Nephron (organoid): ENCODE data around the gene ADGRD1.
A peak's percentile ranks its signal among the peaks of the same experiment; 100 is the strongest.

Experiments used
- H3K27ac Mint-ChIP-seq, 3 experiments: 2 replicates each; pipeline ENCODE4 v1.8.0; 2020; ENCODE audit warnings: mixed read lengths in 3 of 3, mild to moderate bottlenecking in 2 of 3, moderate library complexity in 1 of 3
- H3K27me3 Mint-ChIP-seq: 2 replicates; pipeline ENCODE4 v1.8.0; 2021; ENCODE audit warnings: low read depth, mild to moderate bottlenecking, moderate library complexity, mixed read lengths
- H3K36me3 Mint-ChIP-seq: 2 replicates; pipeline ENCODE4 v1.8.0; 2020; ENCODE audit warnings: low read depth, mixed read lengths
- H3K4me1 Mint-ChIP-seq: 2 replicates; pipeline ENCODE4 v1.8.0; 2020; ENCODE audit warnings: mixed read lengths
- H3K4me3 Mint-ChIP-seq, 3 experiments: 2 replicates each; pipeline ENCODE4 v1.8.0; 2020; ENCODE audit warnings: mild to moderate bottlenecking in 3 of 3, mixed read lengths in 3 of 3, moderate library complexity in 2 of 3
- H3K9me3 Mint-ChIP-seq: 2 replicates; pipeline ENCODE4 v1.8.0; 2020; ENCODE audit warnings: mixed read lengths
- CTCF ChIP-seq, 3 experiments: fragments of 200-600 bp; sonication (generic); IDR thresholded peaks; one replicate each; pipeline ENCODE4 v1.5.0; 2021; ENCODE audit warnings: antibody characterized with exemption in 3 of 3; ENCODE audit not compliant: unreplicated experiment in 3 of 3

The ADGRD1 gene

DNA sequence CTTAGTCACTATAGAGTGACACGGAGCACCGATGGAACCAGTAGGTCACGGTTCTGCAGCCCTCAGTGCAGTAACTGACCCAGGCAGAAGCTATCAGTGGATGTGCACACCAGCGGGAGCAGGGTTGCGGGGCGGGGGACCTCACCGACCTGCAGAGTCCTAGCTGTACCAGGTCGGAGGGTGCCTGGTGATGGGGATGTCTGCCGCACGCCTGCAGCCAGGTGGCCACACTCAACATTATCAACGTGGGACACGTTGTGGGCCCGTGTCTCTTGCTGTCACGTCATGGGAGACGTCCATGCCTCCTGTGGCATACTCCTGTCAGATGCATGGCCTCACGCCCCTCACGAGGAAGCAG, 55.2 kb downstream of the ADGRD1 start:
- Mint-ChIP-seq H3K4me3 (no peak overlapping the region), H3K27me3 (peaks cover 21% of the 10 kb centered on the region), H3K27ac (no peak overlapping the region), H3K4me1 (peaks cover 14% of the 10 kb centered on the region), H3K9me3 (no peaks in the 10 kb centered on the region), H3K36me3 (no peaks in the 10 kb centered on the region)
- no peak for TF ChIP-seq CTCF (IDR thresholded peaks at IDR 0.05; ENCODE audit: unreplicated experiment in 3 of 3)

GRCh38 chr12:131009595-131010395, 56.1 kb downstream of the ADGRD1 start:
- H3K9me3 Mint-ChIP-seq = no peaks in the 10 kb centered on the region
- H3K36me3 Mint-ChIP-seq = no peaks in the 10 kb centered on the region
- TF ChIP-seq CTCF (IDR thresholded peaks at IDR 0.05; ENCODE audit: unreplicated experiment in 3 of 3) = no peak
- peaks cover 14% of the 10 kb centered on the region for H3K4me1 Mint-ChIP-seq
- H3K27me3 Mint-ChIP-seq = peaks cover 17% of the 10 kb centered on the region
- no peak overlapping the region for H3K4me3 Mint-ChIP-seq
- no peak overlapping the region for H3K27ac Mint-ChIP-seq

DNA sequence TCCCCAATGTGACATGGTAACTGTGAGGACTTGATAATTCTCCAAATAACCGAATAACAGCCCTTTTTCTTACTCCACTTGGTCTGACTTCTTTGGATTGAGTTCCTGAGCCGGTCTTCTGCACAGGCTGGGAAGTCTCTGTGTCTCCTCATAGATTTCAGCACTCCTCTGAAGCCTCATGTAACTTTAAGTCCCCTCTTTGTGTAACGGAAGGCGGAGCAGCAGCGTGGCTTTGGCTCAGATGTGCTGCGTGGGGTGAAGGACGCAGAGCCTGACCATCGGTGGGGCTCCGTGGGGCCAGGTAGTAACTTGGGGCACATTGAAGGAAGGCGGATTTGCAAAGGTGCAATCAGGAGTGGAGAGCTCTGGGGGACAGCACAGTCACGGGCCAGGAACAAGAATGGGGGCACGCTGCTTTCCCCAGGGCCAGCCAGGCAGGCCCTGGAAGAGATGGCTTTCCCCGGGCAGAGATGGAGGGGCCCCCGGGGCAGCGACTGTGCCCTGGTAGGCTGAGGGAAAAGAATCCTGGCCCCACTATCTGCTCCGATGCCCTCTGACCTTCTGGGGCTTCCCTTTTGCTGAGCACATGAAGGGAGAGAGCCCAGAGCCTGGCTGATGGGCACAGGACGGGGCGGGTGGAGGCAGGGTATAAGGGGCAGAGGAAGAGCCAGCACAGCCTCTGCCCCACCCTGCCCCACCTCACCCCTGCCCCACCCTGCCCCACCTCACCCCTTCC, 56.9 kb downstream of the ADGRD1 start:
- no peaks in the 10 kb centered on the region for H3K9me3 Mint-ChIP-seq
- H3K4me3 Mint-ChIP-seq = no peak overlapping the region
- no peak overlapping the region for H3K27ac Mint-ChIP-seq
- no peak for TF ChIP-seq CTCF (IDR thresholded peaks at IDR 0.05; ENCODE audit: unreplicated experiment in 3 of 3)
- H3K36me3 Mint-ChIP-seq = no peaks in the 10 kb centered on the region
- peaks cover 14% of the 10 kb centered on the region for H3K4me1 Mint-ChIP-seq
- H3K27me3 Mint-ChIP-seq = peaks cover 20% of the 10 kb centered on the region

DNA sequence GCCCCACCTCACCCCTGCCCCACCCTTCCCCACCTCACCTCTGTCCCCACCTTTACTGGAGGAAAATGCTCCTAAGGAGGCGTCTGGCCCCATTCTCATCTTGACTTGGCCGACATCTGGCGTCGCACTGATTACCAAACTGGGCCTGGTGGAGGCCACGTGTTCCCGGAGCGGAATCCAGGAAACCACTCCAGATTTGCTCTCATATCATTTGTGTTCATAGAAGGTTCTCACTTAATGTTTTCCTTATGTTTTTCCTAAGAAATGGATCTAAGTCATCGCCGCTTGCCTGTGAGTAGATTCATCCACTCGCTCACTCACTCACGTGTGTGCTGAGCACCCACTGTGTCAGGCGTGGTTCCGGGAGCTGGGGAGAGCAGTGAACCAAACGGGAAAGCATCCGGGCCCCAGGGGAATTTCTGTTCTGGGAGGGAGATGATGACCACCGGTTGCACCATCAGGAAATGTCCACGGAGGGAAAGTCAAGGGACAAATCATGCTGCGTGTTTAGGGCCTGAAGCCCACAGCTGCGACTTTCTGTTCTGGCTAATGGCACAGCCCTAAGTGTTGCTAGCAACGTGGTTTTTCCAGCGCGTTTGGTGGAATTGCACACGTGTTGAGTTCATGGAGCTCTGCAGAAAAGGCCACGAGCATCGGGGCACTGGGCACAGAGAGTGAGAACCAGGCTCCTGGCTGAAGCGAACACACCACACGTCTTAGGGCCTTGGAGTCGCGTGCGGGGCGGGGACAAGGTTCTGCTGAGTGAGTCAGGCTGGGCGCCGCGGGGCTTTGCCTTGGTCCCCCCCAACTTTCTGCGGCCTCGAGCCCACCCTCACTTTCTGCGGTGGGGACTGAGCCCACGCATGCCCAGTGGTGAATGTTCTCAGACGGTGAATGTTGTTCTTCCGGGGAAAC, 57.7 kb downstream of the ADGRD1 start:
- H3K27me3 Mint-ChIP-seq = peaks cover 19% of the 10 kb centered on the region
- TF ChIP-seq CTCF (IDR thresholded peaks at IDR 0.05; ENCODE audit: unreplicated experiment in 3 of 3) = no peak
- peaks cover 14% of the 10 kb centered on the region for H3K4me1 Mint-ChIP-seq

GRCh38 chr12:131012279-131013069, 58.8 kb downstream of the ADGRD1 start:
- H3K27me3 Mint-ChIP-seq = peaks cover 17% of the 10 kb centered on the region
- H3K27ac Mint-ChIP-seq = no peak overlapping the region
- TF ChIP-seq CTCF (IDR thresholded peaks at IDR 0.05; ENCODE audit: unreplicated experiment in 3 of 3) = no peak
- peaks cover 5% of the 10 kb centered on the region for H3K4me1 Mint-ChIP-seq
- H3K4me3 Mint-ChIP-seq = no peak overlapping the region
- H3K9me3 Mint-ChIP-seq = no peaks in the 10 kb centered on the region
- H3K36me3 Mint-ChIP-seq = no peaks in the 10 kb centered on the region

More for the DNA sequence above, 57.7 kb downstream of the ADGRD1 start:
- Mint-ChIP-seq H3K9me3 (no peaks in the 10 kb centered on the region), H3K27ac (peak overlapping the region in 1 of 3 experiments; percentile 11), H3K36me3 (no peaks in the 10 kb centered on the region), H3K4me3 (no peak overlapping the region)
